Brain microvascular endothelial cell (primary cell): Measurements from ENCODE around the gene TMEM43.
"Not testable (repeated sequence)": the region's sequence is repeated elsewhere in the genome, so short reads cannot be mapped to it uniquely, and the experiment has no call there.

Experiments used
- DNase-seq: peaks from one replicate; pipeline ENCODE4 v3.0.0-alpha.2; 2020
- H3K27ac ChIP-seq: fragments of 250-450 bp; sonication (Bioruptor Pico); 2 replicates; pipeline ENCODE4 v1.5.1; 2020; ENCODE audit warnings: mild to moderate bottlenecking, moderate library complexity
- H3K27me3 ChIP-seq: fragments of 250-450 bp; sonication (Bioruptor Pico); replicated peaks from 2 replicates; pipeline ENCODE4 v1.5.1; 2020; ENCODE audit warnings: mild to moderate bottlenecking
- H3K36me3 ChIP-seq: fragments of 250-450 bp; sonication (Bioruptor Pico); replicated peaks from 2 replicates; pipeline ENCODE4 v1.5.1; 2020; ENCODE audit warnings: mild to moderate bottlenecking
- H3K4me3 ChIP-seq: 2 replicates; pipeline ENCODE4 v1.5.1; 2011; ENCODE audit warnings: low read depth, mild to moderate bottlenecking, control low read depth, low read length, moderate library complexity
- in situ Hi-C: cut with HindIII; loops from 2 replicates; pipeline ENCODE4 v1.10.0; 2017; ENCODE audit warnings: low sequenced_read_pairs, low pct_ligation_motif_present
- TF ChIP-seq, protein P1 (sequence below): IDR thresholded peaks from 2 replicates; pipeline ENCODE4 v1.5.1; 2011; ENCODE audit warnings: low read depth, mild to moderate bottlenecking, moderate library complexity, low read length, control low read depth, inconsistent platforms; ENCODE audit errors: missing control alignments

TMEM43 gene

DNA sequence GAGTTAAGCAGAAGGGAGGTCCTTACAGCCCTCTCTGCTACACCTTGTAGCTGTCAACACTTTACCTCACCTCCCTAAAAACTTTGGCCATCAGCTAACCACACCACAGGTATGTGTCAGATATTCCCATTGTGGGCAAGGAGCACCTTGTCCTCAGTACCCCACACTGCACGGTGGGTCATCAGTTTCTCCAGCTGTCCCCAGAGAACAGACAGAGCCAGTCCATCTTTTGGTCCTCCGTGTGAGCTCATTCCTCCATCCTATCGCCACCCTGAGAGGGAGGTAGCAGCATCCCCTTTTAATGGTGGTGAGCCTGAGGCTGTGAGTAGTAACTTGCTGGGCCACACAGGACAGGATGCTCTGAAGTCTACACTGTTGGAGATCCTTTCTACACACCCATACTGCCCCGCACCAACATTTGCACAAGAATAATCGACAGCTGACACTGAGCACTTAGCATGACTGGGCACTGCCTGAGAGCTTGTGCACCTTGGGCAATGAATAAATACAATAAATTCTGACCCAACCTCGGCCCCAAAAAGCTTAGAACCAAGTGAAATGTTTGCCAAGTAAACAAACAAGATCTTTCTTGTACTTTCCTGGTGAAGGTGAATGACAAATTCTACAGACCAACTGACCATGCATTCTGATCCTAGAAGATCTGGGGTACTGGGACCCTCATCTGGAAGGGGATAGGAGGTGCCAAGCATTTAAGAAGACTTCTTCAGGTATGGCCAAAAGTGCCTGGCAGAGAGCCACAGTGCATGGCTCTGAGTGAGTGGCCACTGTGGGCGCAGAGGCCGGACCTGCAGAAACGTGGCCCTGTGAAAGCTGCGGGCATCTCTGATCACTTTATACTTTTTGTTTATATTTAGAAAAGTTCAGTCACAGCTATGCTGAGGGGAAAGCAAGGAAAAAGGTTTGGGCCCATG lies 7.1 kb upstream of the TMEM43 start:
- in situ Hi-C loops: no loop called here
- no peak for DNase-seq
- Histone ChIP-seq H3K36me3 (peaks cover 3% of the 10 kb centered on the region), H3K27me3 (no peaks in the 10 kb centered on the region), H3K4me3 (no peak overlapping the region), H3K27ac (no peak overlapping the region)
- TF ChIP-seq, protein P1, sequence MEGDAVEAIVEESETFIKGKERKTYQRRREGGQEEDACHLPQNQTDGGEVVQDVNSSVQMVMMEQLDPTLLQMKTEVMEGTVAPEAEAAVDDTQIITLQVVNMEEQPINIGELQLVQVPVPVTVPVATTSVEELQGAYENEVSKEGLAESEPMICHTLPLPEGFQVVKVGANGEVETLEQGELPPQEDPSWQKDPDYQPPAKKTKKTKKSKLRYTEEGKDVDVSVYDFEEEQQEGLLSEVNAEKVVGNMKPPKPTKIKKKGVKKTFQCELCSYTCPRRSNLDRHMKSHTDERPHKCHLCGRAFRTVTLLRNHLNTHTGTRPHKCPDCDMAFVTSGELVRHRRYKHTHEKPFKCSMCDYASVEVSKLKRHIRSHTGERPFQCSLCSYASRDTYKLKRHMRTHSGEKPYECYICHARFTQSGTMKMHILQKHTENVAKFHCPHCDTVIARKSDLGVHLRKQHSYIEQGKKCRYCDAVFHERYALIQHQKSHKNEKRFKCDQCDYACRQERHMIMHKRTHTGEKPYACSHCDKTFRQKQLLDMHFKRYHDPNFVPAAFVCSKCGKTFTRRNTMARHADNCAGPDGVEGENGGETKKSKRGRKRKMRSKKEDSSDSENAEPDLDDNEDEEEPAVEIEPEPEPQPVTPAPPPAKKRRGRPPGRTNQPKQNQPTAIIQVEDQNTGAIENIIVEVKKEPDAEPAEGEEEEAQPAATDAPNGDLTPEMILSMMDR: no peak

DNA sequence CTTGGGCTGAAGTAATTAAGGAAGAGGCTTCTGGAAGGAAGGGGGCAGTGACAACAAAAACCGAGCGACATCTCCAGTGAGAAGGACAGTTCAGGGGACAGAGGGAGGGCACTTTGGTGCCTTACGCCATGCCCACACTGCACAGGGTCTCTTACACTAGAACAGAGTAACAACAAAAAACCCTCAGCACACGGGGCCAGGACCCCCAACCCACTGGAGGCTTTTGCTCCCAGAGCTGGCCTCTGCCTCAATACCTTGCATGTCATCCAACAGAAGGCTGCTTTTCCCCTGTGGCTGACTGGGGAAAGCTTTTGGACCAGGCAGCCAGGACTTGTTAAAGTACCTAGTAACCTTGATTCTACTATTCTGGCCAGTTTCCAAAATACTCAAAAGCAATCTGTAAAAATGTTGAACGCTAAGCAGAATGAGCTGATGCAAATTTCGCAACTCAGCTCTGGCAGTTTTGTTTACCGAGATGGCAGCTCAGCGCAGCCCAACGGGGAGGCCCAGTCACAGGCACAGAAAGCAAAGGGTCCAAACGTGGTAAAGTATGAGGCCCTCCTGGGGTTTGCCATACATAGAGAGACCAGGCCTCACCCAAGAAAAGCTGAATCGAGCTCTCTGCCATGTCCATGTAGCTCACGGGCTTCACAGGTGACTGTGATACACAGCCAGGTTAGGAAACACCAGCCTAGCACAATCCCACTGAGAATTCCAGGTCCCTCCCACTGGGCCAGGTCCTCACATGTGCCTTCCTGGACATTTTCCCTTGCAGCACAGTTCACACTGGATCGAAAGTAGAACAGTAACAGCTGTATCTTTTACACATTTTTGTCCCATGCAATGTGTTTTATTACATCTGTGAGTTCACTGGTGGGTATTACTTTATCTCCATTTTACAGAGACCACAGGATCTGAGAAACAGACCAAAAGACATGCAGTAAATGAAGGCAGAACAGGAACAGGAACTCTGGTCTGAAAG lies 6.2 kb upstream of the TMEM43 start:
- Histone ChIP-seq H3K27me3 (no peaks in the 10 kb centered on the region), H3K36me3 (no peaks in the 10 kb centered on the region), H3K27ac (no peak overlapping the region), H3K4me3 (no peak overlapping the region)
- TF ChIP-seq, protein P1: no peak
- in situ Hi-C loops: no loop called here
- no peak for DNase-seq

DNA sequence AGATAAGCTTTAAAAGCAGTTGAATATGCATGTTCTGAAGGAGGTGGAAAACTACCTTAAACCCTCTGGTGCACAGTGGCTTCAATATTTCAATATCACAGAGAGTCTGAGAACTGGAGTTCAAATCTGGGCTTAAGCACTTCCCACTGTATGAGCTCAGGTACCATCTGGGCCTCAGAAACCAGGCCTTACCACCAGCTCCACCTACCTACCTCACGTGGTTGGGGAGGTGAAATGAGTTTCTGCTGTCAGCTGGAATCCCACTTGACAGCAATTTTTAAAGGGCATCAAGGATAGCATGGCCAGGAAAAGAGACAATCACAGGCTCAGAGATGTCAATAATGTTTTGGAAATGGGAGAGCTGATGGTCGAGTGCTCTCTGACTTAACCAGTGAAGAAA lies 5.2 kb upstream of the TMEM43 start:
- Histone ChIP-seq H3K27ac (no peak overlapping the region), H3K4me3 (no peak overlapping the region), H3K36me3 (no peaks in the 10 kb centered on the region), H3K27me3 (no peaks in the 10 kb centered on the region)
- no peak for DNase-seq
- TF ChIP-seq, protein P1: no peak
- in situ Hi-C loops: no loop called here

DNA sequence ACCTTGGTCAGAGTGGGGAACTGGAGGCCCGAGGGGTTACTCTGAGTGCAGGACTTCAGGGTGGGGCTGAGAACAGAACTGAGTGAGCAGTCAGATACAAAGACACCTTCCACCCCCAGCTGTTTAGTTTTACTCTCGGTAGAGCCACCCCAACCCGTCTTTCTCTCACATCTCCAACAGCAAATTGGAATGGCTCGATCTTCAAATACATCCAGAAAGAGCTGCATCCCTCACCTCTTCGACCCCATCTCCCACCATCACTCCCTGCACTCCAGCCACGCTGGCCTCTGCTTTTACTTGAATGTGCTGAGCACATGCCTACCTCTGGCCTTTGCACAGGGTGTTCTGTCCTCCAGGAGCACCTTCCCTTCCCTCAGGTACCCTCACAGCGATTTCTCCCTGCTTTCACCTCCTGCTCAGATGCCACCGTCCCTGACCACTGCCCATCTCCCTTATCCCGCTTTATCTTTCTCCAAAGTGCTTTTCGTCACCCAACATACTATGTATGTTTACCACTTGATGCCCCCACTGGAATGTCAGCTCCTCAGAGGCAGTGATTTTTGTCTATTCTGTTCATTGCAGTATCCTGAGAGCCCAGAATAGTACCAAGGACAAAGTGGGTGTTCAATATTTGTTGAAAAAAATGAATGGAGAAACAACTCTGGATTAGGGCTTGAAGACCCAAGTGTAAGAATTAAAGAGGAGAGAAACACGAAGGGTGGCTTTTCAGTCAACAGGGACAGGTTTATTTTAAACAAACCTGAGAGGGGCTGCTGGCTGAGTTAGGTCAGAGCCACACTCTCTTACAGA lies 4.5 kb upstream of the TMEM43 start:
- no peak for DNase-seq
- TF ChIP-seq, protein P1: no peak
- in situ Hi-C loops: no loop called here
- Histone ChIP-seq H3K27ac (no peak overlapping the region), H3K36me3 (no peaks in the 10 kb centered on the region), H3K27me3 (no peaks in the 10 kb centered on the region), H3K4me3 (no peak overlapping the region)

DNA sequence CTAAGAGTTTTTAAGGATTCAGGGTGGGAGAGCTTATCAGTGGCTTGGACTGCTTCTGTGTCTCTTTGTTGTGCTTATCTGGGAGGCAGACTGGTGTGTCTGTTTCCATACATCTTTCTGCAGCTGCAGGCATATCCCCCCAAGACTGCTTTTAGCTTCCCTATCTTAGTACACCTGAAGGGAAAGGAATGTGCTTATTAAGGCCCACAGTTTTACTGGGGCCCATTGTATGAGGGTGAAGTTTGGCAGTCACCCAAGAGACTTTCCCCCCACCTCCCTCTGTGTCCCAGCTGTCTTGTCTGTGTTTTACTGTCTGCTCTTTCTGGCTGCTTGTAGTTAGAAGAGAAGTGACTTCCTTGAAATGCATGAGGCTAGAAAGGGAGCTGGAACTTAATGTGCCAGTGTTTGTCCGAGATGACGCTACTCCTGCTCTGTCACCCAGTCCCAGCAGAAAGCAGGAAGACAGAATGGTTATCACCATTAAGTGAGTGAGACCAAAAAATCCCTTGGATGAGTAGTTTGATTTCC lies 3.9 kb upstream of the TMEM43 start:
- DNase-seq, H3K36me3 ChIP-seq, in situ Hi-C loops, H3K4me3 ChIP-seq, H3K27ac ChIP-seq, H3K27me3 ChIP-seq: not testable (repeated sequence)
